Colonic mucosa (tissue), 4 donors: Measurements from ENCODE around the gene GPR35. TPM values are rescaled to one million over a fixed set of nuclear protein-coding genes. Genes with fewer than 3 reads are reported as not detected.
A peak's percentile ranks its signal among the peaks of the same experiment; 100 is the strongest.

Experiments
- DNase-seq: peaks from one replicate; pipeline ENCODE4 v3.0.0-alpha.2; 2020
- H3K27ac ChIP-seq: fragments of 200-600 bp; one replicate; pipeline ENCODE4 v1.8.0; 2021
- H3K27me3 ChIP-seq: fragments of 200-600 bp; one replicate; pipeline ENCODE4 v1.8.0; 2021
- H3K36me3 ChIP-seq: fragments of 200-600 bp; one replicate; pipeline ENCODE4 v1.8.0; 2021
- H3K4me1 ChIP-seq: fragments of 200-600 bp; one replicate; pipeline ENCODE4 v1.8.0; 2021; ENCODE audit warnings: mild to moderate bottlenecking
- H3K4me3 ChIP-seq: fragments of 200-600 bp; one replicate; pipeline ENCODE4 v1.8.0; 2021
- H3K9ac ChIP-seq, 2 donors: one replicate each; pipeline ENCODE4 v1.7.0; 2013; ENCODE audit warnings: control low read depth in 2 of 2, low read depth in 2 of 2, low read length in 2 of 2
- H3K9me3 ChIP-seq: fragments of 200-600 bp; one replicate; pipeline ENCODE4 v1.8.0; 2021
- intact Hi-C: fragments of 100-400 bp; cut with DNase I; formaldehyde crosslinking; loops from one replicate; pipeline ENCODE4 v1.14.1; 2022
- total RNA-seq, 2 donors: library from RNA; stranded (reverse); fragmentation: NEBNext Ultra II Directional in 1 of 2; extraction: Animal tissue kit (Norgen Biotek cat#: 25700) in 1 of 2; gene quantifications; one replicate each; pipeline ENCODE4 v1.2.1, GENCODE V29; 2021
- TF ChIP-seq, protein P1 (sequence below): fragments of 200-600 bp; IDR thresholded peaks from one replicate; pipeline ENCODE4 v1.8.0; 2022; ENCODE audit warnings: antibody characterized with exemption, mild to moderate bottlenecking
- donor health status: healthy.
- donor health status: DM: no; HTN: no; CAD: no.
- donor health status: DM: no; HTN: no; CAD: no.

GPR35 gene
- total RNA-seq, 2 donors from 2014 or later = 64.4 to 92.2 TPM

GRCh38 chr2:240604939-240605716, 20.2 kb upstream of the GPR35 start:
- Histone ChIP-seq H3K9me3 (no peaks in the 10 kb centered on the region), H3K27me3 (no peaks in the 10 kb centered on the region), H3K27ac (peak overlapping the region; percentile 82), H3K4me3 (peak overlapping the region; percentile 36), H3K4me1 (peaks cover 11% of the 10 kb centered on the region), H3K9ac (peak overlapping the region; percentile 45 to 91), H3K36me3 (no peaks in the 10 kb centered on the region)
- TF ChIP-seq, protein P1, sequence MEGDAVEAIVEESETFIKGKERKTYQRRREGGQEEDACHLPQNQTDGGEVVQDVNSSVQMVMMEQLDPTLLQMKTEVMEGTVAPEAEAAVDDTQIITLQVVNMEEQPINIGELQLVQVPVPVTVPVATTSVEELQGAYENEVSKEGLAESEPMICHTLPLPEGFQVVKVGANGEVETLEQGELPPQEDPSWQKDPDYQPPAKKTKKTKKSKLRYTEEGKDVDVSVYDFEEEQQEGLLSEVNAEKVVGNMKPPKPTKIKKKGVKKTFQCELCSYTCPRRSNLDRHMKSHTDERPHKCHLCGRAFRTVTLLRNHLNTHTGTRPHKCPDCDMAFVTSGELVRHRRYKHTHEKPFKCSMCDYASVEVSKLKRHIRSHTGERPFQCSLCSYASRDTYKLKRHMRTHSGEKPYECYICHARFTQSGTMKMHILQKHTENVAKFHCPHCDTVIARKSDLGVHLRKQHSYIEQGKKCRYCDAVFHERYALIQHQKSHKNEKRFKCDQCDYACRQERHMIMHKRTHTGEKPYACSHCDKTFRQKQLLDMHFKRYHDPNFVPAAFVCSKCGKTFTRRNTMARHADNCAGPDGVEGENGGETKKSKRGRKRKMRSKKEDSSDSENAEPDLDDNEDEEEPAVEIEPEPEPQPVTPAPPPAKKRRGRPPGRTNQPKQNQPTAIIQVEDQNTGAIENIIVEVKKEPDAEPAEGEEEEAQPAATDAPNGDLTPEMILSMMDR = no peak
- DNase-seq = peak; percentile 91
- intact Hi-C loops = loop anchor here (10.0 kb wide), 1 partner anchor 90 kb away; no protein-coding TSS in a partner anchor

GRCh38 chr2:240605867-240606743, 19.2 kb upstream of the GPR35 start:
- no peaks in the 10 kb centered on the region for H3K27me3 ChIP-seq
- peak overlapping the region; percentile 20 to 91 for H3K9ac ChIP-seq
- TF ChIP-seq, protein P1 = no peak
- DNase-seq = no peak
- peak overlapping the region; percentile 36 for H3K4me3 ChIP-seq
- H3K4me1 ChIP-seq = peaks cover 11% of the 10 kb centered on the region
- H3K27ac ChIP-seq = peak overlapping the region; percentile 82
- no peaks in the 10 kb centered on the region for H3K36me3 ChIP-seq
- H3K9me3 ChIP-seq = no peaks in the 10 kb centered on the region
- intact Hi-C loops = loop anchor here (10.0 kb wide), 1 partner anchor 91 kb away; no protein-coding TSS in a partner anchor

GRCh38 chr2:240611601-240612210, 13.6 kb upstream of the GPR35 start:
- H3K4me1 ChIP-seq = no peaks in the 10 kb centered on the region
- TF ChIP-seq, protein P1 = no peak
- no peak for DNase-seq
- H3K27ac ChIP-seq = no peak overlapping the region
- no peaks in the 10 kb centered on the region for H3K9me3 ChIP-seq
- no peak overlapping the region for H3K9ac ChIP-seq
- intact Hi-C loops = no loop called here
- no peak overlapping the region for H3K4me3 ChIP-seq
- H3K36me3 ChIP-seq = no peaks in the 10 kb centered on the region
- no peaks in the 10 kb centered on the region for H3K27me3 ChIP-seq

DNA sequence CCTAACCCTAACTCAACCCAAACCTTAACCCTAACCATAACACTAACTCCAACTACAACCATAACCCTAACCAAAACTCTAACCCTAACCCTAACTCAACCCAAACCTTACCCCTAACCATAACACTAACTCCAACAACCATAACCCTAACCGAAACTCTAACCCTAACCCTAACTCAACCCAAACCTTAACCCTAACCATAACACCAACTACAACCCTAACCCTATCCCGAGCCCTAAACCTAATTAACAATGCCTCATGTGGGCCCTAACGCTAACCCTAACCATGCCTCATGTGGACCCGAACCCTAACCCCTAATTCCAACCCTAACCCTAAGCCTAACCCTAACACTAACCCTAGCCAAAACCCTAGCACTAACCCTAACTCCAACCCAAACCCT, 11.5 kb upstream of the GPR35 start:
- H3K27me3 ChIP-seq = no peaks in the 10 kb centered on the region
- no peaks in the 10 kb centered on the region for H3K4me1 ChIP-seq
- H3K4me3 ChIP-seq = no peak overlapping the region
- no peak for DNase-seq
- H3K9ac ChIP-seq = no peak overlapping the region
- H3K27ac ChIP-seq = no peak overlapping the region
- no peaks in the 10 kb centered on the region for H3K36me3 ChIP-seq
- no peaks in the 10 kb centered on the region for H3K9me3 ChIP-seq
- TF ChIP-seq, protein P1 = no peak
- intact Hi-C loops = no loop called here

DNA sequence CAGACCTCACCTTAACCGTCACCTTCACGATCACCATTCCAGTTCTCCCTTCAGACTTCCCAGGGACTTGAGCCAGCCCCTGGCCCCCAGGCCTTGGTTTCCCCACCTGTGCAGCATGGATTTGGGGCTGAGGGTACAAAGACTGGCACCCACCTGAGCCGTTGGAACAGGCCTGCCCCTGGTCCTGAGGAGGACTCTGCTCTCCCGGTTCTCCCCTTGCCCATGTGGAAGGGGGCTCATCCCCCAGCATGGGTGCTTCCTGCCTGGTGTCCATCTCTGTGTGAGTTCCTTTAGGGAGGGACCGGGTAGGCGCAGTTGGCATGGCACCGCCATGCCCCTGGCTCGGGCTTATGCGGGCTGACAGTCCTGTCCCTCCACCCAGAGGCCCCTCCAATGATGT, 10.9 kb upstream of the GPR35 start:
- Histone ChIP-seq H3K27ac (no peak overlapping the region), H3K4me1 (no peaks in the 10 kb centered on the region), H3K9me3 (no peaks in the 10 kb centered on the region), H3K36me3 (no peaks in the 10 kb centered on the region), H3K27me3 (no peaks in the 10 kb centered on the region), H3K4me3 (no peak overlapping the region), H3K9ac (no peak overlapping the region)
- intact Hi-C loops = no loop called here
- DNase-seq = no peak
- TF ChIP-seq, protein P1 = no peak
